GM12873 (cell line): ENCODE data around the gene TTN.

Experiments
- CTCF ChIP-seq: IDR thresholded peaks from 2 replicates; pipeline ENCODE4 v1.5.1; 2012; ENCODE audit warnings: low read depth, mild to moderate bottlenecking, moderate library complexity, low read length, control low read depth; ENCODE audit not compliant: insufficient read depth; ENCODE audit errors: missing control alignments

Gene TTN

GRCh38 chr2:178776751-178777150 lies 30.5 kb downstream of the TTN start:
- TF ChIP-seq CTCF = no peak

- TF ChIP-seq CTCF = no peak
These were observed 31.2 kb downstream of the TTN start for GRCh38 chr2:178775975-178776374.

- TF ChIP-seq CTCF = no peak
These were observed 36.7 kb downstream of the TTN start for GRCh38 chr2:178770518-178770917.

- TF ChIP-seq CTCF = no peak
These were observed 39.8 kb downstream of the TTN start for GRCh38 chr2:178767094-178768060.

- no peak for TF ChIP-seq CTCF
These were observed 43.1 kb downstream of the TTN start for GRCh38 chr2:178764097-178764496.

GRCh38 chr2:178761759-178762371 lies 45.4 kb downstream of the TTN start:
- TF ChIP-seq CTCF = peak; percentile 63

GRCh38 chr2:178756843-178757242 lies 50.4 kb downstream of the TTN start:
- no peak for TF ChIP-seq CTCF
